ENCODE measurements around the gene JADE2.

The JADE2 gene

GRCh38 chr5:134626369-134627014, 101.0 kb downstream of the JADE2 start:
- no peak for DNase-seq (ENCODE audit: low read depth in 2 of 3, low spot score in 1 of 3)
